ENCODE data around the gene NISCH.
A peak's percentile ranks its signal among the peaks of the same experiment; 100 is the strongest.

The NISCH gene

GRCh38 chr3:52527732-52528585, 72.6 kb downstream of the NISCH start:
- no peak for DNase-seq (ENCODE audit: low spot score)

DNA sequence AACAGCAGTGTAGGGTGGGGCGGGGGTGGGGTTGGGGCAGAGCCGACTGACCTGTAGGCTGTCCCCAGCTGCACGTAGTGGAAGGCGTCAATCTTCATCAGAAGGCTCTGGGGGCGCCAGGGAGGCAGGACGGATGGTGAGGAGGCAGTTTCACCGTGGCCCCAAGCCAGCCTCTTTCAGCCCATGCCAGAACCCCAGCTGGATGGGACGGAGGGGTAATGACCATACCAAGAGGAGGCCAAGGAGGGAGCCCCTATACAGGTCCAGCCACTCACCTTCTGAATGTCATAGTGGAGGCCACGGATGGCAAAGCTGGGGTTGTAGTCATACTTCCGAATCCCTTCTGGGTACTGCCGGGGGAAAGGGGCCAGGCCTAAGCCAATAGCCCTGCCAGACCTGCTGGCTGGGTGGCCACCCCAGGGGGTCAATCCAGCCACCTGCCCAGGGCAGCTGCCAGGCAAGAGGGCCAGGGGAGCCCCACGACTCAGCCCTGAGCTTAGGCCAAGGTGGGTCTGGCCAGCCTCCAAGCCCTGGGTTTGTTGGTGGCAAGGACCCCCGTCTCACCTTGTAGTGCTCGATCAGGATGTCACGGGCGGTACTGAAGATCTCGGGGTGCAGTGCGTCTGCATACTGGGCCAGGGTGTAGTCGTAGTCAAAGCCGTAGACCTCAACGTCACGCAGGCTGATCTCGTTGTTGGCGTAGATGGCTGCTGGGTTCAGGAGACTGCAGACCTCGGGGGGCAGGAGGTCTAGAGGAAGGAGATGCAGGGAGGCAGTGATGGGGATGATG, 73.4 kb downstream of the NISCH start:
- DNase-seq (ENCODE audit: low spot score), result no peak

- DNase-seq (ENCODE audit: low spot score), result no peak
These were observed 74.3 kb downstream of the NISCH start for GRCh38 chr3:52529376-52530333.

GRCh38 chr3:52530918-52531826, 75.8 kb downstream of the NISCH start:
- no peak for DNase-seq (ENCODE audit: low spot score)

- DNase-seq (ENCODE audit: low spot score), result no peak
These were observed 76.6 kb downstream of the NISCH start for GRCh38 chr3:52531860-52532516.

- peak; percentile 24 for DNase-seq (ENCODE audit: low spot score)
These were observed 77.1 kb downstream of the NISCH start for GRCh38 chr3:52532517-52532837.

DNA sequence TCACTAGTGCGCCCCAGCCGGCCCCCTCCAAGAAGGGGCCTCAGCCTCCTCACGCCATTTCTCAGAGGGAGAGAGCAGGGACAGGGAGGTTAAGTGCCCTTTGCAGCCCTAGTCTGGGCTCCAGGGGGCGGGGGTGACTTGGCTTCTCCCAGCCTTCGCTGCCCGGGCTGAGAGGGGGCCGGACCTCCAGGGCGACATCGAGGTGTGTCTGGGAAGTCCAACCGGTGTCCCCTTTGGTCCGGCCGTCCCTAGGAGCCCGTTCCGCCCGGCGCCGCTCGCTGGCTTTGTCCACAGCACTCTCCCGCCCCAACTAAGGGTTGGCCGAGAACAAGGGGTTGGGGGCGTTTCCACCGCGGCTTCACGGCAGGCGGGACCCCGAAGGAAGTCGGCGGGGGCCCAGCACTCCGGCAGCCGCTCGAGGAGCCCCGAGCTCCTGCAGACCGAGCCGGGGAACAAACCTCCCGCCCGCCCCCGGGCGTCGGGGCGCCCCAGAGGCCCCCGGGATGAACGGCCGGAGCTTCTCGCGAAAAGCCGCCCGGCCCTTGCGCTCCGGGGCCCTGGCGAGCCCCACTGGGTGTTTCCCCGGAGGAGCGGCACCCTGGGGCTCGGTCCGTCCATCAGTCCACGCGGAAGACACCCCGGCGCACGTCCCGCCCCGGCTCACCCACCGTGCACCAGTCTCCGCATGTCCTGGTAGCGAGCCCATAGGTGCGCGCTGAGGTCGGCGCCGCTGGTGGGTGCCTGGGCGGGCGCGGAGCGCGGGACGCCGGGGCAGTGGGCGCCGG, 77.6 kb downstream of the NISCH start:
- no peak for DNase-seq (ENCODE audit: low spot score)

DNA sequence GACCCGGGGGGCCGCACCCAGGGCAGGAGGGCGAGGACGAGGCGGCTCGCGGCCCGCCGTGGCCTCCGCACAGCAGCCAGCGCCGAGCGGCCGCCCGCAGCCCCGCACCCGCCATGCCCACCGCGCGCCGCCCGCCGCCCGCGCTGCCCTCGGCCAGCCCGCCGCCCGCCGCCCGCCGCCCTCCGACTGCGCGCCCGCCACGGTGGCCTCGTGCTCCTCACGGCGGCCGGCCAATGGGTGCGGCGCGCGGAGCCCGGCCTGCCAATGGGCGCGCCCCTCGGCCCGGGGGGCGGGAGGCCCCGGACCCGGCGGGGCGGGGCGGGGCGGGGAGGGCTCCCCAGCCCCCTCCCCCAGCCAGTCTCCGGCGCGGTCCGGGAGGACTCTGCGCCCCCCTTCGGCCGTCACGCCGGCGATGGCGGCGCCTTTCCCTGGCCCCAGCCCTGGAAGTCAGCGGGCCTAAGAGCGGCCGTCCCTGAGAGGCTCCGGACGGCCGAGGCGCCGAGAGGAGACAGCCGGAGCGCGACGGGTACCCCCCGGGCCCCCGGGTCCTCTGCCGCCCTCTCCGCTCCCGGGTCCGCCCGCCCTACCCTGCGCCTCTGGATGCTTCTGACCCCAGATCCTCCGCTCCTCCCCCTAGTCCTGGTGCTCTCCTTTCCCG, 78.3 kb downstream of the NISCH start, which contains the start of gene NT5DC2:
Gene NT5DC2 (minus strand): TSS at position 235 of the 658 bp plus-strand sequence. CDS start 120 bp downstream, at position 115.
- peak; percentile 72 for DNase-seq (ENCODE audit: low spot score)

- DNase-seq (ENCODE audit: low spot score), result no peak
These were observed 79.1 kb downstream of the NISCH start for GRCh38 chr3:52534281-52535183.

- no peak for DNase-seq (ENCODE audit: low spot score)
These were observed 80.2 kb downstream of the NISCH start for GRCh38 chr3:52535411-52536111.

GRCh38 chr3:52536112-52536368, 80.6 kb downstream of the NISCH start:
- DNase-seq (ENCODE audit: low spot score), result no peak

DNA sequence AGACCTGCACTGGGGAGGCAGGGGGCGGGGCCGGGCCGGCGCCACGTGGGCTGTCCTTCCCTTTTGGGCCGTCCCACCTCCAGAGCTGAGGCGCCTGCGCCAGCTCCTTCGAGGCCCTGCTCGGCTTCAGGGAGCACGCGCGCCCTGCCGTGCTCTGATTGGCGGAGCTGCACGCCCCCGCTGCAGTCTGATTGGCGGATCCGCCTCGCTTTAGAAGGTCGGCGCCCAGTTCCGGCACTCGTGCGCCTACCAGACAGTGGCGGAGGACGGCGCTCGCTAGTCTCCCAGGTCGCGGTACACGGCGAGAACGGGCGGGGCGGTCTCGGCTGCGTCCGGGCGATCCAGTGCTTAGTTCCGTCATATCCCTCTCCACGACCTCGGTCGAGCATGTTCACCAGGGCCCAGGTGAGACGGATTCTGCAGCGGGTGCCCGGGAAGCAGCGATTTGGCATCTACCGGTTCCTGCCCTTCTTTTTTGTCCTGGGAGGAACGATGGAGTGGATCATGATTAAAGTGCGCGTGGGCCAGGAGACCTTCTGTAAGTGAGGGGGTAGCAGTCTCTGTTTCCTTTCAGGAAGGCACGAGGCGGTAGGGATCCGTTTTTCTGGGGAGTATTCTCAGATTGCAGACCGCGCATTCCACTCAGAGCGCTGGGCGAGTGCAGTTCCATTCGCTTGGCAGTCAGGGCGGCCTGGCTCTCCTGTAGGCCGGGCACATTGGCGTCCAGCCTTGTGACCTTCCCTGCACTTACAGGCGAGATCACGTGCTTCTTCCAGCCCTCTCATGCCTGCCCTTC, 81.2 kb downstream of the NISCH start, which contains the start of gene UQCC5:
Gene UQCC5 (plus strand): TSS at position 237 of the 796 bp plus-strand sequence. CDS start 151 bp downstream, at position 388.
- peak; percentile 99 for DNase-seq (ENCODE audit: low spot score)

DNA sequence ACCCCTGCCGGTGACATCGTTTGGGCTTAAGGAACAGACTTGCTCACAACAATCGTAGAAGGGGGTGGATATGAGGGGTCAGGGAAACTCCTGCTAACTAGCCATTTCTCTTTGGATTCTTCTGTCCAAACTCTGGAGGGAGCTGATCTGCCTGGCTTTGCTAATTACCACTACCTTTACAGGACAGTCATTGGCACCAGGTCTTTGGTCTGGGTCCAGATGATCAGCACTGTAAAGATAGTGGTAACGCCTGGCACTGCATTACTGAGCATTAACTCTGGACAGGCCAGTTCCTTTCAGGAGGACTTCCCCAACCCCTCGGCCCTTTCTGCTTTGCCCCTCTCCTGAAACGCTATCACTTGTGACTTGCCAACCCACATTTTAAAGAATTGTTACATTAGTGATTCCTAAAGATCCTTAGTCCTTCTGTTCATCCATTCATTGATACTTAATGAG, 81.8 kb downstream of the NISCH start:
- no peak for DNase-seq (ENCODE audit: low spot score)

- no peak for DNase-seq (ENCODE audit: low spot score)
These were observed 82.5 kb downstream of the NISCH start for GRCh38 chr3:52537726-52538421.

DNA sequence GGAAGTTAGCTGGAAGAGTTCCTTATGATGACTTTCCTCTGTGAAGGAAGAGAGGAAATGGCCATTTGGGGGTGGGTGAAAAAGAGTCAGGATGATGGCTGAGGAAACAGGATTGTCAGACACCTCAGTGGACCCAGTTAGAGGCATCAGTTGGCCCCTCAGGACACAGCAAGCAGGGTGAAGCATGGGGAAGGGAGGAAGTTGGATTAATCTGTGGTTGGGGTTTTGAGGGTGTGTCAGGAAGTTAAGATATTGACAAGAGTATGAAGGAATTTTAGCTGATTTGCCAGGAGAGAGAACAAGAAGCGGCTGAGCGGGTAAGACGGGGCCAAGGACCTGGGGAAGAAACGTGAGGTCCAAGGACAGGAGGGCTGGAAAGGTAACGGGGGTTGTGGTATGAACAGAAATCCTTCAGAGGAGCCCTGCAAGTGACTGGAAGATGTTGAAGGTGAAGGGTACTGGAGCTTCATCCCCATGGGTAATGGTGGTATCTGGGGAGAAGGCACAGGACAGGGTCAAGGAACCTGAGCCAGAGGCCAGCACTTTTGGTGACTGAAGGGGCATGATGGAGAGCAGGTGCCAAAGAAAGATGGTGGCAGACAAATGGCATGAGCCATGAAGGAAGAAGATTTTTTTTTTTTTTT, 83.7 kb downstream of the NISCH start:
- no peak for DNase-seq (ENCODE audit: low spot score)
